Measurements from ENCODE around the gene SERPINH1.

Gene SERPINH1

DNA sequence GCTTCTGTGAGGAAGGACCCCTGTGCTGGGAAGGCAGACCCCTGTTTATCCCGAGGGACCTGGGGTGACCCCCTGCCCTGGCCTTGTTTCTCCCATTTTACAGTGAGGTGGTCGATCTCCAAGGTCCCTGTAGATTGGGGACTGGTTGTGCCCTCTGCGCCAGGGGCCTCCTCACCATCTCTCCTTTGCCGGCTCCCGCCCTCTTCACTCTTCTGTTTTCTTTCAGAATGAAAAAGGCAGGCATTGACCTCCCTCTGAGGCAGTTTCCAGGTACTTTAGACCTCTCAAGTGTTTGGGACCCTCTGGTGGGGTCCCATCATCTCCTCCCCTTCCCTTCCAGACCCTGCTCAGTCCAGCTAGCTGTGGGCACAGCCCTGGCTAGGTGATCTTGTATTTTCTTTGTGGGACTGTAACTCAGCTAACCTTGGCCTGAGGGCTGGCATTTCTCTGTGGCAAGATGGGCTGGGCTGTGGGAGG lies 1.5 kb downstream of the SERPINH1 start:
- H3K27ac ChIP-seq: peak overlapping the region; percentile 91; the same call in 1 of the 2 replicates
- no peak for TF ChIP-seq CTCF (conservative IDR thresholded peaks at IDR 0.05)

DNA sequence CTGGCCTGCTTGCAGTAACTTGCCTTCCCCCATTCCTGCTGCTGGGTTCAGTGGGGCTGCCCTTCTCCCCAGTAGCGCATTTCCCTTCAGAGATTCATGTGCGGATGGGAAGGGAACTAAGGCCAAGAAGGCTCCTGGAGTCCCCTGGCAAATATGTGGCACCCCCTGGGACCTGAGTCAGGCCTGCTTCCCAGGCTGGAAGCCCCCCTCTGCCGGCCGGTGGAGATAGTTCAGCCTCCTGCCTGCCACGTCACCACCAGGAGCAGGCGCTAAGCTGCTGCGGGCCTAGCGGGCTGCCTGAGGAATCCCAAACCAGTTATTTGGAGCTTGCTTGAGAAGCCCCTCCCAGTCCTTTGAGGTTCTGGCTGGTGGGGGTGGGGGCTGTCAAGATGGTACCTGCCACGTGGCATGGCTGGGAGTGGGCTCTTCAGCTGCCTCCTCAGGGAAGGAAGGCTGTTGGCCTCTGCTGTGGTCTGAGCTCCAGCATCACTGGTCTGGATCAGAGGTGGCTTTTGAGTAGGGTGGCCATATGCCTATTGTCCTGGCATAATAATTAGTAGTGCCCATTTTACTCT lies 2.0 kb downstream of the SERPINH1 start:
- peak overlapping the region; percentile 91; the same call in 1 of the 2 replicates for H3K27ac ChIP-seq

GRCh38 chr11:75565221-75565814 lies 3.3 kb downstream of the SERPINH1 start:
- H3K27ac ChIP-seq: no peak overlapping the region

More for the DNA sequence above, 2.0 kb downstream of the SERPINH1 start:
- TF ChIP-seq CTCF (conservative IDR thresholded peaks at IDR 0.05): no peak

DNA sequence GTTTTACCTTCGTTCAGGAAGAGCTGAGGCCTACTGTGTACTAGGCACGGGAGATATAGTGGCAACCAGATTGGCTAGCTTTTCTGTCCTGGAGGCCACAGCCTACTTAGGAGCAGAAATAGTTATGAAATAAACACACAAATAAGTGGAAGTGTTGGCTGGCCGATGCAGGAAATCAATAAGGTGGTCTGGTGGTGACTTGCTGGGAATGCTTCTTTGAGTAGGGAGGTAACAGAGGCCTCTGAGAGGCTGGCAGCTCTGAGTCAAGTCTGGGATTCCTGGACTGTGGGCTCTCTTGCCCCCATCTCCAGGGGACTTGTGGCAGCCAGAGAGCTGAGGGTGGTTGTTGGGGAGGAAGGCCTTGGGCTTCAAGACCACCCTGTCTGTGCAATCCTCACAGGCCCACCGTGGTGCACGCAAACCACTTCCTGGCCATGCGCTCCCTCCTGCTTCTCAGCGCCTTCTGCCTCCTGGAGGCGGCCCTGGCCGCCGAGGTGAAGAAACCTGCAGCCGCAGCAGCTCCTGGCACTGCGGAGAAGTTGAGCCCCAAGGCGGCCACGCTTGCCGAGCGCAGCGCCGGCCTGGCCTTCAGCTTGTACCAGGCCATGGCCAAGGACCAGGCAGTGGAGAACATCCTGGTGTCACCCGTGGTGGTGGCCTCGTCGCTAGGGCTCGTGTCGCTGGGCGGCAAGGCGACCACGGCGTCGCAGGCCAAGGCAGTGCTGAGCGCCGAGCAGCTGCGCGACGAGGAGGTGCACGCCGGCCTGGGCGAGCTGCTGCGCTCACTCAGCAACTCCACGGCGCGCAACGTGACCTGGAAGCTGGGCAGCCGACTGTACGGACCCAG lies 4.1 kb downstream of the SERPINH1 start:
- TF ChIP-seq CTCF (conservative IDR thresholded peaks at IDR 0.05): no peak
- no peak overlapping the region for H3K27ac ChIP-seq

More at GRCh38 chr11:75565221-75565814, 3.3 kb downstream of the SERPINH1 start:
- TF ChIP-seq CTCF (conservative IDR thresholded peaks at IDR 0.05): no peak

DNA sequence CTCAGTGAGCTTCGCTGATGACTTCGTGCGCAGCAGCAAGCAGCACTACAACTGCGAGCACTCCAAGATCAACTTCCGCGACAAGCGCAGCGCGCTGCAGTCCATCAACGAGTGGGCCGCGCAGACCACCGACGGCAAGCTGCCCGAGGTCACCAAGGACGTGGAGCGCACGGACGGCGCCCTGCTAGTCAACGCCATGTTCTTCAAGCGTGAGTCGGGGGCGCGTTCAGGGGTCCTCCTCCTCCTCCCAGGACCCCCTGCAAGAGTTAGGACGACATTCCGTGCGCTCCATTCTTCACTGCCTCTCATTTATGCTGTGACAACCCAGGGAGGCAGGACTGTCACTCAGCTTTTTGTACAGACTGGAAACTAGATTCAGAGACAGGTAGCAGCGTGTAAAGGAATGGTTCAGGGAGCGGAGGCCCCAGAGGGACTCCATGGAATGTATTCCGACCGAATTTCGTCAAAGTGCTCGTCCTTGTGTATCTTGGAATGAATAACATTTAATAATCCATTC lies 4.8 kb downstream of the SERPINH1 start:
- H3K27ac ChIP-seq: no peak overlapping the region
- no peak for TF ChIP-seq CTCF (conservative IDR thresholded peaks at IDR 0.05)

DNA sequence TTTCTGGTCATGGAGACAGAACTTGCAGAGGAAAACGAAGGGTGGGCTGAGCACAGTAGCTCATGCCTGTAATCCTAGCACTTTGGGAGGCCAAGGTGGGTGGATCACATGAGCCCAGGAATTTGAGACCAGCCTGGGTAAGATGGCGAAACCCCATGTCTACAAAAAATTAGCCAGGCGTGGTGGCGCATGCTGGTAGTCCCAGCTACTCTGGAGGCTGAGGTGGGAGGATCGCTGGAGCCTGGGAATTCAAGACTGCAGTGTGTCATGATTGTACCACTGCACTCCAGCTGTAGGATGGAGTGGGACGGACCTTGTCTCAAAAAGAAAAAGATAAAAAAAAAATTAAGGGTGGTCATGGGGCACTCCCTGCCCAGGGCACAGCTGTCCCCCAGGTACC lies 5.9 kb downstream of the SERPINH1 start:
- no peak for TF ChIP-seq CTCF (conservative IDR thresholded peaks at IDR 0.05)
- no peak overlapping the region for H3K27ac ChIP-seq

DNA sequence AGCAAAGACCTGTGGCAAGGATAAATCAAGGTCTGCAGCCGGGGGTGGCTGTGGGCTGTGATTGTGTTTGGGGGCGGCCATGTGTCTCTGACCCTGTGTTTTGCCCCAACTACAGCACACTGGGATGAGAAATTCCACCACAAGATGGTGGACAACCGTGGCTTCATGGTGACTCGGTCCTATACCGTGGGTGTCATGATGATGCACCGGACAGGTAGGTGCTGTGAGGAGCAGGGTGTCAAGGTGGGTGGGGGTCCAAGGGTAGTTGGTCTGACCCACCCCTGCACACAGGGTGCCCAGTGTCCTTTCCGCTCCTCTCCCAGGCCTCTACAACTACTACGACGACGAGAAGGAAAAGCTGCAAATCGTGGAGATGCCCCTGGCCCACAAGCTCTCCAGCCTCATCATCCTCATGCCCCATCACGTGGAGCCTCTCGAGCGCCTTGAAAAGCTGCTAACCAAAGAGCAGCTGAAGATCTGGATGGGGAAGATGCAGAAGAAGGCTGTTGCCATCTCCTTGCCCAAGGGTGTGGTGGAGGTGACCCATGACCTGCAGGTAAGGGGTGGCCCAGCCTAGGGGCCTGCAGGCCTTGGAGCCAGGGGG lies 6.7 kb downstream of the SERPINH1 start:
- no peak for TF ChIP-seq CTCF (conservative IDR thresholded peaks at IDR 0.05)
- no peak overlapping the region for H3K27ac ChIP-seq

All from VCaP (cell line).